Endothelial cell of umbilical vein (primary cell): Measurements from ENCODE around the gene TAPBP.

Experiments
- EZH2 ChIP-seq: IDR thresholded peaks from 2 replicates; pipeline ENCODE4 v1.6.1; 2012; ENCODE audit warnings: borderline replicate concordance, low read depth, mild to moderate bottlenecking, moderate library complexity, low read length, inconsistent platforms; ENCODE audit not compliant: severe bottlenecking
- MAX ChIP-seq: IDR thresholded peaks from 2 replicates; pipeline ENCODE4 v1.6.1; 2011; ENCODE audit not compliant: insufficient read depth, insufficient read length
- MYC ChIP-seq: IDR thresholded peaks from one replicate; pipeline ENCODE4 v1.6.1; 2011; ENCODE audit warnings: mild to moderate bottlenecking, low read depth, low read length
- POLR2A ChIP-seq: IDR thresholded peaks from 2 replicates; pipeline ENCODE4 v1.6.1; 2012; ENCODE audit warnings: low read depth, mild to moderate bottlenecking, control low read depth, low read length
- POLR2AphosphoS5 ChIP-seq: IDR thresholded peaks from 2 replicates; pipeline ENCODE4 v1.6.1; 2012; ENCODE audit warnings: low read depth, mild to moderate bottlenecking, control low read depth, low read length, moderate library complexity; ENCODE audit not compliant: insufficient read depth
- TF ChIP-seq, protein P1 (sequence below), 2 donors: IDR thresholded peaks; 1 replicate in 1 of 2; 2 replicates in 1 of 2; pipeline ENCODE4 v1.5.1; 2011; ENCODE audit warnings: low read length in 2 of 2, mild to moderate bottlenecking in 2 of 2, moderate library complexity in 2 of 2, control low read depth in 1 of 2, inconsistent platforms in 1 of 2, low read depth in 1 of 2; ENCODE audit not compliant: insufficient read depth in 1 of 2; ENCODE audit errors: extremely low read depth in 1 of 2

GRCh38 chr6:33339193-33339592 is 25.3 kb upstream of the TAPBP start:
- TF ChIP-seq, protein P1, sequence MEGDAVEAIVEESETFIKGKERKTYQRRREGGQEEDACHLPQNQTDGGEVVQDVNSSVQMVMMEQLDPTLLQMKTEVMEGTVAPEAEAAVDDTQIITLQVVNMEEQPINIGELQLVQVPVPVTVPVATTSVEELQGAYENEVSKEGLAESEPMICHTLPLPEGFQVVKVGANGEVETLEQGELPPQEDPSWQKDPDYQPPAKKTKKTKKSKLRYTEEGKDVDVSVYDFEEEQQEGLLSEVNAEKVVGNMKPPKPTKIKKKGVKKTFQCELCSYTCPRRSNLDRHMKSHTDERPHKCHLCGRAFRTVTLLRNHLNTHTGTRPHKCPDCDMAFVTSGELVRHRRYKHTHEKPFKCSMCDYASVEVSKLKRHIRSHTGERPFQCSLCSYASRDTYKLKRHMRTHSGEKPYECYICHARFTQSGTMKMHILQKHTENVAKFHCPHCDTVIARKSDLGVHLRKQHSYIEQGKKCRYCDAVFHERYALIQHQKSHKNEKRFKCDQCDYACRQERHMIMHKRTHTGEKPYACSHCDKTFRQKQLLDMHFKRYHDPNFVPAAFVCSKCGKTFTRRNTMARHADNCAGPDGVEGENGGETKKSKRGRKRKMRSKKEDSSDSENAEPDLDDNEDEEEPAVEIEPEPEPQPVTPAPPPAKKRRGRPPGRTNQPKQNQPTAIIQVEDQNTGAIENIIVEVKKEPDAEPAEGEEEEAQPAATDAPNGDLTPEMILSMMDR (IDR thresholded peaks at IDR 0.05; ENCODE audit: extremely low read depth in 1 of 2, insufficient read depth in 1 of 2, low read depth in 1 of 2, low read length in 2 of 2), result no peak
- TF ChIP-seq EZH2, result no peak
- TF ChIP-seq POLR2A, result no peak
- no peak for TF ChIP-seq MYC
- TF ChIP-seq POLR2AphosphoS5, result no peak
- TF ChIP-seq MAX, result no peak
